CD14-positive monocyte (primary cell): ENCODE data around the gene AFAP1L1. TPM values are rescaled to one million over a fixed set of nuclear protein-coding genes. Genes with fewer than 3 reads are reported as not detected.

Experiments used
- DNase-seq, 3 donors: peaks; one replicate each; pipeline ENCODE4 v3.0.0-alpha.2; 2011 to 2022
- H2AFZ ChIP-seq: 2 replicates; pipeline ENCODE4 v1.6.0; 2012; ENCODE audit warnings: mild to moderate bottlenecking, low read depth, low read length, inconsistent platforms; ENCODE audit not compliant: insufficient read depth, poor library complexity, severe bottlenecking
- H3K27ac ChIP-seq, 2 donors: 1 replicate in 1 of 2; 2 replicates in 1 of 2; pipeline ENCODE4 v1.5.1; 2012 to 2013; ENCODE audit warnings: low read length in 2 of 2, control low read depth in 1 of 2, inconsistent platforms in 1 of 2, low read depth in 1 of 2, mild to moderate bottlenecking in 1 of 2
- H3K27me3 ChIP-seq, 2 donors: one replicate each; pipeline versions ENCODE4 v1.6.0 to v1.6.1; 2011 to 2013; ENCODE audit warnings: low read length in 2 of 2; ENCODE audit not compliant: control insufficient read depth in 2 of 2, insufficient read depth in 2 of 2
- H3K36me3 ChIP-seq, 2 donors: replicated peaks in 1 of 2; 1 replicate in 1 of 2; 2 replicates in 1 of 2; pipeline versions ENCODE4 v1.5.1 to v1.6.1; 2012 to 2013; ENCODE audit warnings: low read length in 2 of 2, control low read depth in 1 of 2, inconsistent platforms in 1 of 2, mild to moderate bottlenecking in 1 of 2; ENCODE audit not compliant: insufficient read depth in 2 of 2, control insufficient read depth in 1 of 2
- H3K4me1 ChIP-seq, 2 donors: 1 replicate in 1 of 2; 2 replicates in 1 of 2; pipeline versions ENCODE4 v1.5.1 to v1.6.1; 2012 to 2013; ENCODE audit warnings: low read length in 2 of 2, control low read depth in 1 of 2, inconsistent platforms in 1 of 2, mild to moderate bottlenecking in 1 of 2, moderate library complexity in 1 of 2; ENCODE audit not compliant: insufficient read depth in 2 of 2, control insufficient read depth in 1 of 2
- H3K4me2 ChIP-seq: replicated peaks from 2 replicates; pipeline ENCODE3; 2012; ENCODE audit warnings: low read length, moderate library complexity, mild to moderate bottlenecking; ENCODE audit not compliant: poor library complexity, severe bottlenecking; ENCODE audit errors: extremely low read depth
- H3K4me3 ChIP-seq, 3 experiments: fragments of 200-600 bp in 1 of 3; sonication (generic) in 1 of 3; replicated peaks in 1 of 3; 1 replicate in 2 of 3; 2 replicates in 1 of 3; pipeline ENCODE4 v1.5.1; 2011 to 2013; ENCODE audit warnings: low read length in 3 of 3, mild to moderate bottlenecking in 3 of 3, control low read depth in 2 of 3, low read depth in 2 of 3, inconsistent platforms in 1 of 3, moderate library complexity in 1 of 3
- H3K79me2 ChIP-seq: 2 replicates; pipeline ENCODE4 v1.6.0; 2012; ENCODE audit warnings: mild to moderate bottlenecking, control low read depth, inconsistent platforms, low read length, moderate library complexity; ENCODE audit not compliant: insufficient read depth
- H3K9ac ChIP-seq: 2 replicates; pipeline ENCODE4 v1.6.0; 2017; ENCODE audit warnings: low read length, mild to moderate bottlenecking; ENCODE audit not compliant: insufficient read depth, poor library complexity, severe bottlenecking
- H3K9me3 ChIP-seq, 2 donors: replicated peaks in 1 of 2; 1 replicate in 1 of 2; 2 replicates in 1 of 2; pipeline versions ENCODE4 v1.5.1 to v1.6.1; 2012 to 2013; ENCODE audit warnings: low read length in 2 of 2, control low read depth in 1 of 2; ENCODE audit not compliant: control insufficient read depth in 1 of 2, insufficient read depth in 1 of 2
- H4K20me1 ChIP-seq: 2 replicates; pipeline ENCODE4 v1.6.0; 2012; ENCODE audit warnings: mild to moderate bottlenecking, low read length, control low read depth, moderate library complexity; ENCODE audit not compliant: insufficient read depth
- H3K27ac Mint-ChIP-seq, 7 donors: one replicate each; pipeline ENCODE4 v1.8.0; 2020; ENCODE audit warnings: mild to moderate bottlenecking in 7 of 7, mixed read lengths in 7 of 7, moderate library complexity in 6 of 7, inconsistent platforms in 2 of 7
- H3K27me3 Mint-ChIP-seq, 3 donors: one replicate each; pipeline ENCODE4 v1.8.0; 2021 to 2022; ENCODE audit warnings: low read depth in 3 of 3, mild to moderate bottlenecking in 3 of 3, mixed read lengths in 3 of 3, moderate library complexity in 3 of 3, inconsistent platforms in 1 of 3
- H3K36me3 Mint-ChIP-seq, 2 donors: one replicate each; pipeline ENCODE4 v1.8.0; 2020; ENCODE audit warnings: mixed read lengths in 2 of 2, inconsistent platforms in 1 of 2, mild to moderate bottlenecking in 1 of 2
- H3K4me1 Mint-ChIP-seq: one replicate; pipeline ENCODE4 v1.8.0; 2020; ENCODE audit warnings: mild to moderate bottlenecking, mixed read lengths
- H3K4me3 Mint-ChIP-seq, 2 donors: one replicate each; pipeline ENCODE4 v1.8.0; 2020; ENCODE audit warnings: mild to moderate bottlenecking in 2 of 2, mixed read lengths in 2 of 2, moderate library complexity in 1 of 2
- H3K9me3 Mint-ChIP-seq, 7 donors: one replicate each; pipeline ENCODE4 v1.8.0; 2020 to 2022; ENCODE audit warnings: mixed read lengths in 7 of 7, mild to moderate bottlenecking in 6 of 7, moderate library complexity in 6 of 7, inconsistent platforms in 2 of 7
- WGBS: methylation state at CpG from one replicate; pipeline ENCODE4 v1.1.5; 2013; ENCODE audit warnings: missing lambda C conversion rate; ENCODE audit not compliant: insufficient coverage; 5-methylcytosine and 5-hydroxymethylcytosine counted together
- intact Hi-C, 2 donors: fragments of 100-400 bp; cut with micrococcal nuclease; formaldehyde crosslinking; loops; one replicate each; pipeline versions ENCODE4 v1.15.0 to v1.15.1; 2023
- polyA plus RNA-seq, 3 donors: library from polyadenylated mRNA; depleted of rRNA in 1 of 3; unstranded in 2 of 3; stranded (reverse) in 1 of 3; fragments of 300-500 nt in 2 of 3; fragments of >200 nt in 1 of 3; fragmentation: Illumina TruSeq in 2 of 3; gene quantifications; 1 replicate in 2 of 3; 2 replicates in 1 of 3; pipeline ENCODE4 v1.2.3, GENCODE V29; 2012 to 2021
- TF ChIP-seq, protein P1 (sequence below): fragments of 200-600 bp; IDR thresholded peaks from one replicate; pipeline ENCODE4 v1.8.0; 2022; ENCODE audit warnings: antibody characterized with exemption, mild to moderate bottlenecking

AFAP1L1 gene
- polyA plus RNA-seq, 3 donors, result not detected

DNA sequence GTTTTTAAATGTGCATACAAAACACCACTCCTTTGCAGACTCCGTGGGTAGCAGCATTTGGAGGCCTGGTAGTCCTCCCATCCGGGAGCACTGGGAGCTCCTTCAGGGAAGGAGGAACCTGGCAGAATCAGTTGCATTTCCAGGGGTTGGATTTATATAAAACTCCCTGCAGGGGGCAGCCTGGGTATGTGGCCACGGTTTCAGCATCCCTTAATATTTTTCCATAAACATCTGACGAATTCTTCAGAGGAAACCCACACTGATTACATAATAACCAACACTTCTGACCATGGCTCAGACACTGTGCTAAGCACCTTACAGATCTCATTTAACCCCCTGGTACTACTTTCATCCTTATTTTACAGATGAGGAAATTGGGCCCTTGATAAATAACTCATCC, 6.1 kb upstream of the AFAP1L1 start:
- no peaks in the 10 kb centered on the region for H3K36me3 ChIP-seq
- peaks cover 3 to 9% of the 10 kb centered on the region in 2 donors for H3K9me3 ChIP-seq
- H3K79me2 ChIP-seq, result no peaks in the 10 kb centered on the region
- 0% methylated on average over 2 of the region's 4 CpGs for WGBS
- no peak overlapping the region for H3K9ac ChIP-seq
- no peak overlapping the region for H3K4me2 ChIP-seq
- no peak for DNase-seq
- peaks cover 5 to 23% (median 10%) of the 10 kb centered on the region in 3 donors for H3K27me3 Mint-ChIP-seq
- no peaks in the 10 kb centered on the region for H4K20me1 ChIP-seq
- H3K36me3 Mint-ChIP-seq, result peaks cover 0 to 3% of the 10 kb centered on the region in 2 donors
- intact Hi-C loops, result loop anchor here in 1 of 2 donors (5.0 kb wide), 1 partner anchor 123 kb away; the partner anchor contains the start of gene ABLIM3
- H3K27me3 ChIP-seq, result peaks cover 5 to 9% of the 10 kb centered on the region in 2 donors
- H3K9me3 Mint-ChIP-seq, result peaks cover 8 to 18% (median 11%) of the 10 kb centered on the region in 7 donors
- peaks cover 7 to 12% of the 10 kb centered on the region in 2 donors for H3K4me1 ChIP-seq
- peaks cover 17% of the 10 kb centered on the region for H3K4me1 Mint-ChIP-seq
- no peak overlapping the region for H3K4me3 ChIP-seq
- H2AFZ ChIP-seq, result no peak overlapping the region
- H3K27ac ChIP-seq, result no peak overlapping the region
- TF ChIP-seq, protein P1, sequence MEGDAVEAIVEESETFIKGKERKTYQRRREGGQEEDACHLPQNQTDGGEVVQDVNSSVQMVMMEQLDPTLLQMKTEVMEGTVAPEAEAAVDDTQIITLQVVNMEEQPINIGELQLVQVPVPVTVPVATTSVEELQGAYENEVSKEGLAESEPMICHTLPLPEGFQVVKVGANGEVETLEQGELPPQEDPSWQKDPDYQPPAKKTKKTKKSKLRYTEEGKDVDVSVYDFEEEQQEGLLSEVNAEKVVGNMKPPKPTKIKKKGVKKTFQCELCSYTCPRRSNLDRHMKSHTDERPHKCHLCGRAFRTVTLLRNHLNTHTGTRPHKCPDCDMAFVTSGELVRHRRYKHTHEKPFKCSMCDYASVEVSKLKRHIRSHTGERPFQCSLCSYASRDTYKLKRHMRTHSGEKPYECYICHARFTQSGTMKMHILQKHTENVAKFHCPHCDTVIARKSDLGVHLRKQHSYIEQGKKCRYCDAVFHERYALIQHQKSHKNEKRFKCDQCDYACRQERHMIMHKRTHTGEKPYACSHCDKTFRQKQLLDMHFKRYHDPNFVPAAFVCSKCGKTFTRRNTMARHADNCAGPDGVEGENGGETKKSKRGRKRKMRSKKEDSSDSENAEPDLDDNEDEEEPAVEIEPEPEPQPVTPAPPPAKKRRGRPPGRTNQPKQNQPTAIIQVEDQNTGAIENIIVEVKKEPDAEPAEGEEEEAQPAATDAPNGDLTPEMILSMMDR, result peak; percentile 38
- no peak overlapping the region for H3K4me3 Mint-ChIP-seq
- H3K27ac Mint-ChIP-seq, result no peak overlapping the region

DNA sequence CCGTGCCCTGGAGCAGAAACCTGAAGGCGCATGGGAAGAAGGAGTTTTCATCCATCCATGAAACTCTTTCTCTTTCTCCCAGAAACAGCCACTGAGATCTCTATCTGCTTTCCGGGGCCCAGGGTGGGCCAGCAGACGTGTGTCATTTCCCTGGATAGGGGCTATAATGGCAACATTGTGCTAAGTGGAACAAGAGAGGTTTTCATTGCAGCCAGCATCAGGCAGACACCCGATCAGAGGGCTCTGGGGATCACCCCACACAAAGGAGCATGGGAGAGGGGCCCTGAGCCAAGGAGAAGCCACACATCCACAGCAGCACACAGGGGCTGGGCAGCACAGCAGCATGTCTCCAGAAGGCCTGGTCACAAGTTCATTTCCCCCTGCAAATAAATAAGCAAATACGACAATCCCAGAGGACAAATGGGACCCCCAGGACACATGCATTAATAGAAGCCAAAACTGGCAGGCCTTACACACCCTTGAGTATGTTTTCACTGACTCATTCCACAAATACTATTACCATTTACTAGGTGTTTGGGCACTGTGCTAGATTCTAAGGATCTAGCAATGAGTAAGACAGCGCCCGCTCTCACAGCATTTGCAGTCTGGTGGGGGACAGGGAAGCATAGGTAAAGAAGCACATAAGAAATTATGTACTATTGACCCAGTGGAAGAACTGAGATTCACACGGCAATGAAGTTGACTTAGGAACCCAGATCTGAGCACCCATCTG, 4.3 kb upstream of the AFAP1L1 start:
- Histone ChIP-seq H3K4me1 (peaks cover 10 to 14% of the 10 kb centered on the region in 2 donors), H2AFZ (no peak overlapping the region), H3K9me3 (peaks cover 3 to 14% of the 10 kb centered on the region in 2 donors), H3K4me2 (no peak overlapping the region), H3K27me3 (peaks cover 20 to 24% of the 10 kb centered on the region in 2 donors), H3K36me3 (no peaks in the 10 kb centered on the region), H3K9ac (no peak overlapping the region), H4K20me1 (no peaks in the 10 kb centered on the region), H3K4me3 (no peak overlapping the region), H3K27ac (no peak overlapping the region), H3K79me2 (no peaks in the 10 kb centered on the region)
- Mint-ChIP-seq H3K27me3 (peaks cover 20 to 38% (median 26%) of the 10 kb centered on the region in 3 donors), H3K9me3 (peaks cover 11 to 24% (median 14%) of the 10 kb centered on the region in 7 donors), H3K4me3 (no peak overlapping the region), H3K4me1 (peaks cover 16% of the 10 kb centered on the region), H3K27ac (peak overlapping the region in 1 of 7 donors; percentile 18), H3K36me3 (peaks cover 4 to 9% of the 10 kb centered on the region in 2 donors)
- intact Hi-C loops, result loop anchor here in 1 of 2 donors (5.0 kb wide), 1 partner anchor 125 kb away; the partner anchor contains the start of gene ABLIM3
- TF ChIP-seq, protein P1, result no peak
- 89% methylated on average over 3 of the region's 9 CpGs for WGBS
- DNase-seq, result no peak
